Measurements from ENCODE around the gene RANBP9. TPM values are rescaled to one million over a fixed set of nuclear protein-coding genes. Genes with fewer than 3 reads are reported as not detected.

RANBP9 gene
- total RNA-seq, 1 donor from 2014 or later, result 44.8 TPM

DNA sequence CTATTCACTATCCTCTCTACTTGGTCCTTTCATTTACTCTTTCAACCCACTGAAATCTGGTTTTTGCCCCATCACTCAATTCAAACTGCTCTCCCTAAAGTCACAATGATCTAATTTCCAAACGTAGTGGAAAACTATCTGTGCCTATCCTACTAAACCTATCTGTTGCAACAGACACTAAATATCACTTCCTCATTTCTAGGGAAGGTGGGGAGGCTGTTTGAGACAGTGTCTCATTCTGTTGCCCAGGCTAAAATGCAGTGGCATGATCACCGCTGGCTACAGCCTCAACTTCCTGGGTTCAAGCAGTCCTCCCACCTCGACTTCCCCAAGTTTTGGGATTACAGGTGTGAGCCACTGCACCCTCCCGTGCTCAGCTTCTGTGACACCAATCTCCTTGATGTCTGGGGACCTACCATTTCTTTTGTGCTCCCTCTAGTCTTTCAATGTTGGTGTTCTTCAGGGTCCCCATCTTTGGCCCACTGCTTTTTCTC is 8.8 kb downstream of the RANBP9 start:
- no peaks in the 10 kb centered on the region for H3F3A ChIP-seq (ENCODE audit: low read depth)
- H3K9me3 ChIP-seq (ENCODE audit: low read depth), result no peaks in the 10 kb centered on the region
- peaks cover 28% of the 10 kb centered on the region for H3K4me1 ChIP-seq
- no peak overlapping the region for H2AFZ ChIP-seq (replicated peaks)
- no peak overlapping the region for H3K9ac ChIP-seq
- DNase-seq (ENCODE audit: low spot score), result no peak
- H3K4me3 ChIP-seq, result no peak overlapping the region
- peaks cover 2% of the 10 kb centered on the region for H3K4me1 Mint-ChIP-seq
- H3K79me2 ChIP-seq (ENCODE audit: low read depth), result peaks cover 100% of the 10 kb centered on the region
- no peak overlapping the region for H3K27ac Mint-ChIP-seq
- H3K9me3 Mint-ChIP-seq, result peaks cover 11% of the 10 kb centered on the region
- H4K20me1 ChIP-seq (ENCODE audit: low read depth), result peaks cover 25% of the 10 kb centered on the region
- H3K4me3 Mint-ChIP-seq, result no peak overlapping the region
- H3K36me3 ChIP-seq, result no peaks in the 10 kb centered on the region
- H3K27me3 ChIP-seq, result no peaks in the 10 kb centered on the region
- H3K27ac ChIP-seq, result no peak overlapping the region
- no peaks in the 10 kb centered on the region for H3K27me3 Mint-ChIP-seq (ENCODE audit: insufficient read depth, low read depth)
- H3K36me3 Mint-ChIP-seq, result peaks cover 25% of the 10 kb centered on the region
- no peak overlapping the region for H3K4me2 ChIP-seq
- TF ChIP-seq EZH2phosphoT487 (IDR thresholded peaks at IDR 0.05) (no peak), EZH2 (IDR thresholded peaks at IDR 0.05) (no peak)
- TF ChIP-seq, protein P1, sequence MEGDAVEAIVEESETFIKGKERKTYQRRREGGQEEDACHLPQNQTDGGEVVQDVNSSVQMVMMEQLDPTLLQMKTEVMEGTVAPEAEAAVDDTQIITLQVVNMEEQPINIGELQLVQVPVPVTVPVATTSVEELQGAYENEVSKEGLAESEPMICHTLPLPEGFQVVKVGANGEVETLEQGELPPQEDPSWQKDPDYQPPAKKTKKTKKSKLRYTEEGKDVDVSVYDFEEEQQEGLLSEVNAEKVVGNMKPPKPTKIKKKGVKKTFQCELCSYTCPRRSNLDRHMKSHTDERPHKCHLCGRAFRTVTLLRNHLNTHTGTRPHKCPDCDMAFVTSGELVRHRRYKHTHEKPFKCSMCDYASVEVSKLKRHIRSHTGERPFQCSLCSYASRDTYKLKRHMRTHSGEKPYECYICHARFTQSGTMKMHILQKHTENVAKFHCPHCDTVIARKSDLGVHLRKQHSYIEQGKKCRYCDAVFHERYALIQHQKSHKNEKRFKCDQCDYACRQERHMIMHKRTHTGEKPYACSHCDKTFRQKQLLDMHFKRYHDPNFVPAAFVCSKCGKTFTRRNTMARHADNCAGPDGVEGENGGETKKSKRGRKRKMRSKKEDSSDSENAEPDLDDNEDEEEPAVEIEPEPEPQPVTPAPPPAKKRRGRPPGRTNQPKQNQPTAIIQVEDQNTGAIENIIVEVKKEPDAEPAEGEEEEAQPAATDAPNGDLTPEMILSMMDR (IDR thresholded peaks at IDR 0.05), result no peak

DNA sequence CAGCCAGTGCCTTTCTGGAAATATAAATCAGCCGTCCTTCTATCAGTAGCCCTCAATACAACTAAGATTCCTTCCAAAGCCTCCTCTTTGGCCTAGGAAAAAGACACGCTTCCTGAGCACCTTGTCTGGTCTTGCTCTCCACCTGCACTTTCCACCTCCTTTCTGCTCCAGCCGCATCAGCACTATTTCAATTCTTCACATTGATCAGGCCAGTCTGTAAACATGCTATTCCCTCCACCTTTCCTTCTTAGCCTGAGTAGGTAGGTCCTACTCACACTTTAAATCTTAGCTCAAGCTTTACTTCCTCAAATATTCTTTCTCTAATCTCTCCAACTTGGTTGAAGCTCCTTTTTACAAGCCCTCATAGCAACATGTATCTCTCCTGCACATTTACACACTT is 11.4 kb downstream of the RANBP9 start:
- Histone ChIP-seq H3K4me2 (no peak overlapping the region), H2AFZ (replicated peaks) (no peak overlapping the region), H3K9me3 (ENCODE audit: low read depth) (no peaks in the 10 kb centered on the region), H3K36me3 (no peaks in the 10 kb centered on the region), H3K9ac (no peak overlapping the region), H3K27me3 (no peaks in the 10 kb centered on the region), H3K4me1 (peaks cover 26% of the 10 kb centered on the region), H3K4me3 (no peak overlapping the region), H3F3A (ENCODE audit: low read depth) (no peaks in the 10 kb centered on the region), H4K20me1 (ENCODE audit: low read depth) (peaks cover 28% of the 10 kb centered on the region), H3K27ac (peak overlapping the region; percentile 13), H3K79me2 (ENCODE audit: low read depth) (peaks cover 99% of the 10 kb centered on the region)
- no peak for DNase-seq (ENCODE audit: low spot score)
- Mint-ChIP-seq H3K36me3 (peaks cover 23% of the 10 kb centered on the region), H3K27ac (peak overlapping the region; percentile 2), H3K4me1 (no peaks in the 10 kb centered on the region), H3K27me3 (ENCODE audit: insufficient read depth, low read depth) (no peaks in the 10 kb centered on the region), H3K4me3 (no peak overlapping the region), H3K9me3 (peaks cover 11% of the 10 kb centered on the region)
- TF ChIP-seq EZH2phosphoT487 (IDR thresholded peaks at IDR 0.05), result no peak
- no peak for TF ChIP-seq EZH2 (IDR thresholded peaks at IDR 0.05)
- TF ChIP-seq, protein P1 (IDR thresholded peaks at IDR 0.05), result no peak

DNA sequence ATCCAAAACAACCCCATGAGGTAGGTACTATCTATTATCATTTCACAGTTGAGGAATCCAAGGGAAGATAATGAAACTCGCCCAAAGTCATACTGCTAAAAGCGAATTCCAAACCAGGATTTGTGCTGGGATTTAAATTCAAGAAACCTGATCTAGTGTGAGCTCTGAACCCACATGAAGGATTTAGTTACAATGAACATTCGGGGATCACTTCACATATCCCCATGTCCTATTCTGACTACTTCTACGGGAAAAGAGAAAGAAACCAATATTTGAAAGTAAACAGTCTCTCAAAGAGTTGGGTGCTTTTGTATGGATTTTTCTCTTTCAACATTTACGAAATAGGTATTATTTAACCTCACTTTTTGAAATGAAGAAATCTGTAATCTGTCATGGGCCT is 12.9 kb downstream of the RANBP9 start:
- Mint-ChIP-seq H3K4me1 (no peaks in the 10 kb centered on the region), H3K36me3 (peaks cover 23% of the 10 kb centered on the region), H3K27ac (no peak overlapping the region), H3K9me3 (peaks cover 11% of the 10 kb centered on the region), H3K4me3 (no peak overlapping the region), H3K27me3 (ENCODE audit: insufficient read depth, low read depth) (no peaks in the 10 kb centered on the region)
- H3K9ac ChIP-seq, result no peak overlapping the region
- peaks cover 21% of the 10 kb centered on the region for H3K4me1 ChIP-seq
- H3K36me3 ChIP-seq, result no peaks in the 10 kb centered on the region
- TF ChIP-seq EZH2 (IDR thresholded peaks at IDR 0.05), result no peak
- no peak for TF ChIP-seq EZH2phosphoT487 (IDR thresholded peaks at IDR 0.05)
- TF ChIP-seq, protein P1 (IDR thresholded peaks at IDR 0.05), result no peak
- no peak overlapping the region for H2AFZ ChIP-seq (replicated peaks)
- peak overlapping the region; percentile 41 for H3K4me2 ChIP-seq
- no peak overlapping the region for H3K4me3 ChIP-seq
- H3K79me2 ChIP-seq (ENCODE audit: low read depth), result peaks cover 92% of the 10 kb centered on the region
- peak; percentile 51 for DNase-seq (ENCODE audit: low spot score)
- no peaks in the 10 kb centered on the region for H3K9me3 ChIP-seq (ENCODE audit: low read depth)
- no peaks in the 10 kb centered on the region for H3F3A ChIP-seq (ENCODE audit: low read depth)
- H3K27ac ChIP-seq, result no peak overlapping the region
- H3K27me3 ChIP-seq, result no peaks in the 10 kb centered on the region
- peaks cover 17% of the 10 kb centered on the region for H4K20me1 ChIP-seq (ENCODE audit: low read depth)

Measured in neural progenitor cell (in vitro differentiated cells).